IMR-90 (cell line): ENCODE results near the gene GREB1L. TPM values are rescaled to one million over a fixed set of nuclear protein-coding genes. Genes with fewer than 3 reads are reported as not detected.

ENCODE experiments used
- ATAC-seq: fragments of 200-7000 bp; cut with Tn5 transposase; 2 replicates; pipeline ENCODE4 v1.9.1; 2020; ENCODE audit warnings: low read depth, mild to moderate bottlenecking, moderate library complexity
- BruUV-seq: library from RNA; stranded (reverse); fragments of 400-500 nt; replicated peaks from 2 replicates; lab custom pipeline; 2021; lab: Mats Ljungman, UMichigan
- CTCF ChIA-PET: fragments of 300-600 bp; formaldehyde crosslinking; extraction: SDS; loops from one replicate; lab custom pipeline; 2021; ENCODE audit warnings: antibody characterized with exemption; lab: Yijun Ruan, JAX
- POLR2A ChIA-PET: fragments of 300-600 bp; sonication (Branson Sonifier 250); formaldehyde crosslinking; loops from one replicate; lab custom pipeline; 2022; ENCODE audit warnings: antibody characterized with exemption; ENCODE audit not compliant: unreplicated experiment; lab: Charles Lee
- DNase-seq: peaks from one replicate; pipeline ENCODE4 v3.0.0; 2013
- H2AFZ ChIP-seq: replicated peaks from 2 replicates; pipeline ENCODE3; 2013; ENCODE audit warnings: low read length, mild to moderate bottlenecking; ENCODE audit not compliant: poor library complexity
- H2AK5ac ChIP-seq: 2 replicates; pipeline ENCODE4 v1.6.1; 2013; ENCODE audit warnings: low read depth, low read length, inconsistent platforms
- H2AK9ac ChIP-seq: replicated peaks from 2 replicates; pipeline ENCODE3; 2013; ENCODE audit warnings: mild to moderate bottlenecking, low read depth, low read length, moderate library complexity; ENCODE audit not compliant: poor library complexity
- H2BK120ac ChIP-seq: 2 replicates; pipeline ENCODE4 v1.6.1; 2013; ENCODE audit warnings: low read depth, low read length, inconsistent platforms
- H2BK15ac ChIP-seq: 3 replicates; pipeline ENCODE4 v1.6.1; 2013; ENCODE audit warnings: low read depth, low read length, inconsistent platforms
- H2BK20ac ChIP-seq: 2 replicates; pipeline ENCODE4 v1.6.1; 2013; ENCODE audit warnings: low read depth, mild to moderate bottlenecking, inconsistent platforms, low read length, moderate library complexity
- H2BK5ac ChIP-seq: 2 replicates; pipeline ENCODE4 v1.6.1; 2013; ENCODE audit warnings: mild to moderate bottlenecking, low read depth, low read length, inconsistent platforms; ENCODE audit not compliant: poor library complexity, severe bottlenecking
- H3K14ac ChIP-seq: replicated peaks from 2 replicates; pipeline ENCODE4 v1.6.1; 2013; ENCODE audit warnings: low read depth, low read length, inconsistent platforms
- H3K18ac ChIP-seq: 2 replicates; pipeline ENCODE4 v1.6.1; 2013; ENCODE audit warnings: low read depth, low read length, control low read depth
- H3K23ac ChIP-seq: 2 replicates; pipeline ENCODE4 v1.6.1; 2013; ENCODE audit warnings: low read depth, low read length, inconsistent platforms
- H3K27ac ChIP-seq: 2 replicates; pipeline ENCODE4 v1.5.1; 2013; ENCODE audit warnings: mild to moderate bottlenecking, control low read depth, low read length; ENCODE audit not compliant: insufficient read depth
- H3K27me3 ChIP-seq: 2 replicates; pipeline ENCODE4 v1.6.1; 2013; ENCODE audit warnings: low read length; ENCODE audit not compliant: control insufficient read depth, insufficient read depth
- H3K36me3 ChIP-seq: 2 replicates; pipeline ENCODE4 v1.6.1; 2013; ENCODE audit warnings: low read length, mixed read lengths; ENCODE audit not compliant: control insufficient read depth, insufficient read depth
- H3K4ac ChIP-seq: 2 replicates; pipeline ENCODE4 v1.6.1; 2013; ENCODE audit warnings: low read depth, low read length, inconsistent platforms
- H3K4me1 ChIP-seq: 2 replicates; pipeline ENCODE4 v1.6.1; 2013; ENCODE audit warnings: low read length, mixed read lengths; ENCODE audit not compliant: control insufficient read depth, insufficient read depth
- H3K4me2 ChIP-seq: 2 replicates; pipeline ENCODE4 v1.6.1; 2013; ENCODE audit warnings: low read depth, mild to moderate bottlenecking, control low read depth, low read length, moderate library complexity
- H3K4me3 ChIP-seq: 2 replicates; pipeline ENCODE4 v1.5.1; 2013; ENCODE audit warnings: low read depth, mild to moderate bottlenecking, control low read depth, low read length, moderate library complexity; ENCODE audit not compliant: insufficient read depth
- H3K56ac ChIP-seq: 2 replicates; pipeline ENCODE4 v1.6.1; 2013; ENCODE audit warnings: low read length, inconsistent platforms; ENCODE audit not compliant: insufficient read depth; ENCODE audit errors: extremely low read depth
- H3K79me1 ChIP-seq, 2 experiments: 2 replicates each; pipeline ENCODE4 v1.6.1; 2013; ENCODE audit warnings: low read length in 2 of 2, inconsistent platforms in 1 of 2, low read depth in 1 of 2
- H3K9ac ChIP-seq: 2 replicates; pipeline ENCODE4 v1.6.1; 2013; ENCODE audit warnings: low read depth, low read length, control low read depth
- H3K9me1 ChIP-seq: 2 replicates; pipeline ENCODE4 v1.6.1; 2013; ENCODE audit warnings: low read length, inconsistent platforms; ENCODE audit not compliant: insufficient read depth
- H3K9me3 ChIP-seq: 2 replicates; pipeline ENCODE4 v1.6.1; 2013; ENCODE audit warnings: low read length; ENCODE audit not compliant: control insufficient read depth, insufficient read depth
- H4K20me1 ChIP-seq: 2 replicates; pipeline ENCODE4 v1.6.1; 2013; ENCODE audit warnings: low read length, inconsistent platforms; ENCODE audit not compliant: insufficient read depth
- H4K5ac ChIP-seq: 2 replicates; pipeline ENCODE4 v1.6.1; 2013; ENCODE audit warnings: mild to moderate bottlenecking, low read depth, low read length, control low read depth
- H4K8ac ChIP-seq, 2 experiments: 2 replicates each; pipeline ENCODE4 v1.6.1; 2013; ENCODE audit warnings: low read depth in 2 of 2, low read length in 2 of 2, control low read depth in 1 of 2, inconsistent platforms in 1 of 2
- H4K91ac ChIP-seq: 2 replicates; pipeline ENCODE4 v1.6.1; 2013; ENCODE audit warnings: low read depth, low read length, inconsistent platforms; ENCODE audit not compliant: insufficient read depth
- CEBPB ChIP-seq: IDR thresholded peaks from 2 replicates; pipeline ENCODE4 v1.6.1; 2012; ENCODE audit warnings: low read depth, low read length, improper control_type of control experiment
- CHD1 ChIP-seq: IDR thresholded peaks from 2 replicates; pipeline ENCODE4 v1.6.1; 2012; ENCODE audit warnings: low read depth, low read length, improper control_type of control experiment
- WGBS, 2 experiments: methylation state at CpG; one replicate each; pipeline versions ENCODE4 v1.1.5 to v1.1.7; 2013; ENCODE audit warnings: missing lambda C conversion rate in 2 of 2; ENCODE audit not compliant: insufficient read length in 1 of 2; ENCODE audit errors: extremely low coverage in 2 of 2; 5-methylcytosine and 5-hydroxymethylcytosine counted together
- dilution Hi-C: fragments of 300-500 bp; cut with HindIII; formaldehyde crosslinking; loops from one replicate; pipeline ENCODE4 v1.14.3; 2018; ENCODE audit warnings: low sequenced_read_pairs; ENCODE audit not compliant: unreplicated experiment
- in situ Hi-C: fragments of 300-500 bp; cut with MboI; formaldehyde crosslinking; loops from 3 replicates; pipeline ENCODE4 v1.14.3; 2019; ENCODE audit warnings: low sequenced_read_pairs, inconsistent platforms, mixed read lengths
- intact Hi-C: fragments of 100-400 bp; cut with micrococcal nuclease; formaldehyde crosslinking; loops from 2 replicates; pipeline ENCODE4 v1.10.0; 2022
- polyA plus RNA-seq, 3 experiments: library from polyadenylated mRNA; depleted of rRNA; stranded (reverse); fragments of >200 nt; gene quantifications; 2 replicates each; pipeline ENCODE4 v1.2.3, GENCODE V29; 2012; ENCODE audit warnings: low replicate concordance in 1 of 3
- total RNA-seq: library from RNA; depleted of rRNA; stranded (reverse); fragments of >200 nt; gene quantifications from 2 replicates; pipeline ENCODE4 v1.2.3, GENCODE V29; 2012

The GREB1L gene
- total and polyA plus RNA-seq, 2 of the 4 experiments (the other 2 are of a cell fraction), result under 0.01 to 0.02 TPM

DNA sequence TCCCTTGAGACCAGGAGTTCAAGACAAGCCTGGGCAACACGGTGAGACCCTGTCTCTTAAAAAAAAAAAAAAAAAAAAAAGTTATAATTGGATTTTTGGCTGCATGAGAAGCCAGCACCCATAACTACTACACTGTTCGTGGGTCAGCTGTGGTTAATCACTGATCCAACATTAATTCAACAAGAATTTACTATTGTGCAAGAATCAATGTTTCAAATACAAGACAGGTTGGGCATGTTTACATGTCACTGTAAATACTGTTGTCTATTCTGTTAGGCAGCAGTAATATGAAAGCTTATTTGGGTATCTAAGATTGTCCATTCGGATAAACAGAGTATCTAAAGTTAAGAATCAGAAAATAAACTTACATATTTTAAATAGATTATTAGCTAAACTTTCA lies 296.2 kb downstream of the GREB1L start:
- in situ Hi-C loops (no loop called here), dilution Hi-C loops (no loop called here), intact Hi-C loops (no loop called here)
- Histone ChIP-seq H3K18ac (no peak overlapping the region), H3K4me3 (no peak overlapping the region), H3K14ac (no peak overlapping the region), H3K9ac (no peak overlapping the region), H2BK5ac (no peak overlapping the region), H3K56ac (no peak overlapping the region), H3K4me2 (no peak overlapping the region), H2AK9ac (no peak overlapping the region), H3K23ac (no peak overlapping the region), H3K79me1 (no peaks in the 10 kb centered on the region), H2BK15ac (no peak overlapping the region), H3K36me3 (peaks cover 25% of the 10 kb centered on the region), H3K9me1 (no peaks in the 10 kb centered on the region), H2BK20ac (no peak overlapping the region), H2AK5ac (no peak overlapping the region), H2BK120ac (no peak overlapping the region), H4K20me1 (no peaks in the 10 kb centered on the region), H2AFZ (no peak overlapping the region), H4K5ac (no peak overlapping the region), H3K4ac (no peak overlapping the region), H3K4me1 (no peaks in the 10 kb centered on the region), H4K91ac (no peak overlapping the region), H3K27ac (no peak overlapping the region), H3K27me3 (no peaks in the 10 kb centered on the region), H3K9me3 (no peaks in the 10 kb centered on the region), H4K8ac (no peak overlapping the region)
- ChIA-PET POLR2A (no interaction called here), CTCF (interaction anchor here (1.0 kb wide), 1 partner anchor 63 kb away, joined by 4 read pairs; the partner anchor contains the start of gene ESCO1)
- no TSS peak for BruUV-seq
- peak; percentile 77 for TF ChIP-seq CEBPB
- no peak for TF ChIP-seq CHD1
- no CpG with 5 or more reads among the region's 3 CpGs for WGBS, 2 experiments
- ATAC-seq, result no peak
- DNase-seq, result no peak
